Nephron progenitor cell (in vitro differentiated cells): Measurements from ENCODE around the gene NOVA2.
A peak's percentile ranks its signal among the peaks of the same experiment; 100 is the strongest.

Experiments used
- DNase-seq: peaks from one replicate; pipeline ENCODE4 v3.0.0; 2021
- H3K27ac Mint-ChIP-seq: 2 replicates; pipeline ENCODE4 v1.8.0; 2021; ENCODE audit warnings: mild to moderate bottlenecking, moderate library complexity, mixed read lengths
- H3K27me3 Mint-ChIP-seq: 2 replicates; pipeline ENCODE4 v1.8.0; 2021; ENCODE audit warnings: mild to moderate bottlenecking, low read depth, mixed read lengths; ENCODE audit not compliant: poor library complexity
- H3K36me3 Mint-ChIP-seq: 2 replicates; pipeline ENCODE4 v1.8.0; 2021; ENCODE audit warnings: low read depth, mixed read lengths
- H3K4me1 Mint-ChIP-seq: 2 replicates; pipeline ENCODE4 v1.8.0; 2021; ENCODE audit warnings: mixed read lengths
- H3K4me3 Mint-ChIP-seq: 2 replicates; pipeline ENCODE4 v1.8.0; 2021; ENCODE audit warnings: mild to moderate bottlenecking, moderate library complexity, mixed read lengths
- H3K9me3 Mint-ChIP-seq: 2 replicates; pipeline ENCODE4 v1.8.0; 2021; ENCODE audit warnings: mild to moderate bottlenecking, moderate library complexity, mixed read lengths
- TF ChIP-seq, protein P1 (sequence below): fragments of 200-600 bp; sonication (generic); IDR thresholded peaks from 2 replicates; pipeline ENCODE4 v1.5.0; 2021; ENCODE audit warnings: antibody characterized with exemption

The NOVA2 gene

DNA sequence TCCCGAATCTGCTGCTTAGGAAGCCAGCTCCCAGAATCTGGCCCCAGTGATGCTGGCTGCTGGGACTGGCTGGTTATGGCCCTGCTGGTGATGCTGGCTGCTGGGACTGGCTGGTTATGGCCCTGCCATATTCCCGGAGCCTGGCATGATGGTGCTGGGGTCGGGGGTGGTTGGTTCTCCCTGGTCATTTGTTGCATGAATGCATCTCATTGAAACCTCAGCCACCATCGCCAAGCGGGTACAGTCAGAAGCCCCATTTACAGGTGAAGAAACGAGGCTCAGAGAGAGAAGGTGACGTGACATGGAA, 47.1 kb upstream of the NOVA2 start:
- TF ChIP-seq, protein P1, sequence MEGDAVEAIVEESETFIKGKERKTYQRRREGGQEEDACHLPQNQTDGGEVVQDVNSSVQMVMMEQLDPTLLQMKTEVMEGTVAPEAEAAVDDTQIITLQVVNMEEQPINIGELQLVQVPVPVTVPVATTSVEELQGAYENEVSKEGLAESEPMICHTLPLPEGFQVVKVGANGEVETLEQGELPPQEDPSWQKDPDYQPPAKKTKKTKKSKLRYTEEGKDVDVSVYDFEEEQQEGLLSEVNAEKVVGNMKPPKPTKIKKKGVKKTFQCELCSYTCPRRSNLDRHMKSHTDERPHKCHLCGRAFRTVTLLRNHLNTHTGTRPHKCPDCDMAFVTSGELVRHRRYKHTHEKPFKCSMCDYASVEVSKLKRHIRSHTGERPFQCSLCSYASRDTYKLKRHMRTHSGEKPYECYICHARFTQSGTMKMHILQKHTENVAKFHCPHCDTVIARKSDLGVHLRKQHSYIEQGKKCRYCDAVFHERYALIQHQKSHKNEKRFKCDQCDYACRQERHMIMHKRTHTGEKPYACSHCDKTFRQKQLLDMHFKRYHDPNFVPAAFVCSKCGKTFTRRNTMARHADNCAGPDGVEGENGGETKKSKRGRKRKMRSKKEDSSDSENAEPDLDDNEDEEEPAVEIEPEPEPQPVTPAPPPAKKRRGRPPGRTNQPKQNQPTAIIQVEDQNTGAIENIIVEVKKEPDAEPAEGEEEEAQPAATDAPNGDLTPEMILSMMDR, result no peak
- Mint-ChIP-seq H3K4me3 (no peak overlapping the region), H3K36me3 (peaks cover under 1% of the 10 kb centered on the region), H3K9me3 (peaks cover 7% of the 10 kb centered on the region), H3K4me1 (peaks cover 6% of the 10 kb centered on the region), H3K27me3 (peaks cover 12% of the 10 kb centered on the region), H3K27ac (peak overlapping the region; percentile 72)
- DNase-seq, result no peak

DNA sequence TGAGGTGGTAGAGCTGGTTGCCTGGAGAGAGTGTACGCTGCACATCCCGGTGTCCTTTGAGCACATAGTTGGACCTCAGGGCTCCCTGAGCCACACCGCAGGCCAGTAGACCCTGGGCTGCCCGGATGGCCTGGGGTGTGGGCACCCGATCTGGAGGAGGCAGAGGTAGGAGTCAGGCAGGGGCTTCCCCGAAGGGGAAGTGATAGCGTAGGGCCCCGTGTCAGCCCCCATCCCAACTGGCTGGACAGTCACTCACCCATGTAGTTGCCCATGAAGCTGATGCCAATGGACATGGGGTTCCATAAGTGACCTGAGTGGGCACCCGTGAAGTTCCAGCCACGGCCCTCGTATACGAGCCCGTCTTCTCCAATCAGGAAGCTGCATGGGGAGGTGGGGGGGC, 45.6 kb upstream of the NOVA2 start:
- no peaks in the 10 kb centered on the region for H3K36me3 Mint-ChIP-seq
- H3K4me3 Mint-ChIP-seq, result no peak overlapping the region
- peaks cover 26% of the 10 kb centered on the region for H3K27me3 Mint-ChIP-seq
- no peak overlapping the region for H3K27ac Mint-ChIP-seq
- no peak for DNase-seq
- H3K4me1 Mint-ChIP-seq, result peaks cover 17% of the 10 kb centered on the region
- H3K9me3 Mint-ChIP-seq, result no peaks in the 10 kb centered on the region
- TF ChIP-seq, protein P1, result no peak

DNA sequence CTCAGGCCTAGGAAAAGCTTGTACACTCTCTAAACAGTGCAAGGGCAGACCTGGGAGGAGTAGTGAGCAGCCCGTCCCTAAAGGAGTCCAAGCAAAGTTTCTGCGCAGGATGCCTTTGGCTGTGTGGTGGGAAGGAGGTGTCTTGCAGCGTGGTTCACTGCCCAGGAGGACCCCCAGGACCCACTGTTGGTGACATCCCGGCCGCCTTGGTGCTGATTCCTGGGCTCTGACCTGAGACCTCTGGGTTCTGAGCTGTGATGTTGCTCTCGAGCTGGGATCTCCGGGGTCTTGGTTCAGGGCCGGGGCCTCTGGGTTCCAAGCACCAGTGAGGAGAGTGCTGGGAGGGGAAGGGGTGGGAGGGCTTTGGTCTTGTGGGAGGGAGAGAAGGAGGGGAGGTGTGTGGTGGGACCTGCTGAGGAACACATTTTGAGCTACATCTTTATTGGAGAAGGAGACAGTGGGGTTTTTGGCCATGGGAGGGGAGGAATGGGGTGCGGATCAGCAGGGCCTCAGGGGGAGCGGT, 45.1 kb upstream of the NOVA2 start:
- H3K4me1 Mint-ChIP-seq, result peaks cover 18% of the 10 kb centered on the region
- TF ChIP-seq, protein P1, result no peak
- H3K4me3 Mint-ChIP-seq, result no peak overlapping the region
- H3K36me3 Mint-ChIP-seq, result no peaks in the 10 kb centered on the region
- DNase-seq, result no peak
- H3K27me3 Mint-ChIP-seq, result peaks cover 30% of the 10 kb centered on the region
- H3K9me3 Mint-ChIP-seq, result no peaks in the 10 kb centered on the region
- no peak overlapping the region for H3K27ac Mint-ChIP-seq

DNA sequence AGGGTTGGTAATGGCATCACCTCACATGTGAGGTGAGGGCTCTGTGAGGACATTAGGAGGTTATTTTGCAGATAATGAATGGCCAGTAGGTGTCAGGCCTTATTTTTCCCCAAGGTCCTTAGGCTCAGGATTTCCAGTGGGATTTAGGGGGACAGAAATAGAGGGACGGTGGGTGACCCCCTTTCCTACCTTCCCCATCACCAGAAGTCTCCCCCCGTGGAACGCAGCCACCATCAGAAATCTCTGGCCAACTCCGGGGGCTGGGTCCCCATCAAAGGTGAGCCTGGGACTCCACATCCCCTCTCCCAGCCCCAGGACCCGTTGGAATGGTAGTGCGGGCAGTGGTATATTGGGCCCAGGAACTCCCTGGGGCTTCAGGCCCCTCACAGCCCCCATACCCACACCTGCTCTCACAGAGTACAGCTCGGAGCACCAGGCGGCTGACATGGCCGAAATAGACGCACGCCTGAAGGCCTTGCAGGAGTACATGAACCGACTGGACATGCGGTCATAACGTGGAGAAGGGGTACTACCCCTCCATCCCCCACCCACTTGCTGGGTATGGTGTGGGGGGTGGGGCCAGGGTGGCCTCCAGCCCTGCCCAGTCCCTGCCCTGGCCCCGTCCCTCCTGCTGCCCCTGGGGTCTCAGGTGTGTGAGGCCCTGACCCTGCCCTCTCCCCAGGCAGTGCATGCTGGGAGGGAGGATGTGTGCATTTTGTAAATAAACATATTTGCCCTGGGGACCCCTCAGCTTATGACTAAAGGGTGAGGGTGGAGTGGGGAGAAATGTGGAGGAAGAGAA, 44.4 kb upstream of the NOVA2 start:
- H3K27me3 Mint-ChIP-seq, result peaks cover 38% of the 10 kb centered on the region
- peaks cover 18% of the 10 kb centered on the region for H3K4me1 Mint-ChIP-seq
- no peak for DNase-seq
- TF ChIP-seq, protein P1, result no peak
- no peaks in the 10 kb centered on the region for H3K36me3 Mint-ChIP-seq
- H3K9me3 Mint-ChIP-seq, result no peaks in the 10 kb centered on the region
- no peak overlapping the region for H3K27ac Mint-ChIP-seq
- no peak overlapping the region for H3K4me3 Mint-ChIP-seq

DNA sequence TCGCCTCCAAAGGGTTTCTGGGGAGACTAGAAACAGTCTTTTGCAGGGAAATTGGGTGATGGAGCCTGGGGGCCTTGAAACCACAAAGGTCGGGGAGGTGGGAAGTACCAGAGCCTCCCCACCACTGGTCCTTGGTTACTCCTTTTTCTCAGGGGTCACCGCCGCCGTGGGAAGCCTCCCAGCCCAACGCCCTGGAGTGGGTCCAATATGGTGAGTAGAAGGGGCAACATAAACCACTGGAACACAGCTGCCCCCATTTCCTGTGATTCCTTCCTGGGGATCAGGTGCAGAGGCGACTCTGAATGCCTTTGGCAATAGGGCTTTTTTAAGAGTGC, 43.4 kb upstream of the NOVA2 start:
- TF ChIP-seq, protein P1, result no peak
- Mint-ChIP-seq H3K4me1 (peaks cover 18% of the 10 kb centered on the region), H3K27ac (no peak overlapping the region), H3K36me3 (no peaks in the 10 kb centered on the region), H3K27me3 (peaks cover 48% of the 10 kb centered on the region), H3K9me3 (no peaks in the 10 kb centered on the region), H3K4me3 (peak overlapping the region; percentile 11)
- no peak for DNase-seq
